HG03439 (cell line): ENCODE results near the gene FBXL5.
A peak's percentile ranks its signal among the peaks of the same experiment; 100 is the strongest.

ENCODE experiments used
- ATAC-seq: cut with Tn5 transposase; IDR thresholded peaks from one replicate; pipeline ENCODE4 v1.9.1; 2021; ENCODE audit warnings: mild to moderate bottlenecking, moderate library complexity; ENCODE audit not compliant: unreplicated experiment

FBXL5 gene

GRCh38 chr4:15677507-15677988 is 22.4 kb upstream of the FBXL5 start:
- no peak for ATAC-seq

DNA sequence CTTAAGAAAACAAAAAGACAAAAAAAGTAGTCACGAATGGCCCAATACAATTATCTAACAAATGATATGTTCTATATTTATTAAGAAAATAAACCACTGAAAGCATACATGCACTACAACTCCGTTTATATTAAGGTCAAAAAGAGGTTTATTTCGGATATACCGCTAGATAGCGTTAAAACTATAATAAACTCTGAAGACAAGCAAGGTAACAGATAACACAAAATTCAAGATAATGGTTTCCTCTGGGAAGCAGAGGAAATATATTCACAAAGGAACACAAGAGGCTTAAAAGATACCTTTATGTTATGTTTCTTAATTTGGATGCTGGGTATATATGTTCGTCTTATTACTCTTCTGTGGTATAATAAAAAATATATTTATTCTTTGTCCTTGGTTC is 21.7 kb upstream of the FBXL5 start:
- no peak for ATAC-seq

GRCh38 chr4:15676039-15676438 is 20.9 kb upstream of the FBXL5 start:
- ATAC-seq = no peak

GRCh38 chr4:15675356-15675755 is 20.2 kb upstream of the FBXL5 start:
- no peak for ATAC-seq

GRCh38 chr4:15674926-15675325 is 19.8 kb upstream of the FBXL5 start:
- ATAC-seq = no peak

- no peak for ATAC-seq
Observed at GRCh38 chr4:15674046-15674445, 18.9 kb upstream of the FBXL5 start.

GRCh38 chr4:15673337-15673736 is 18.2 kb upstream of the FBXL5 start:
- ATAC-seq = no peak

DNA sequence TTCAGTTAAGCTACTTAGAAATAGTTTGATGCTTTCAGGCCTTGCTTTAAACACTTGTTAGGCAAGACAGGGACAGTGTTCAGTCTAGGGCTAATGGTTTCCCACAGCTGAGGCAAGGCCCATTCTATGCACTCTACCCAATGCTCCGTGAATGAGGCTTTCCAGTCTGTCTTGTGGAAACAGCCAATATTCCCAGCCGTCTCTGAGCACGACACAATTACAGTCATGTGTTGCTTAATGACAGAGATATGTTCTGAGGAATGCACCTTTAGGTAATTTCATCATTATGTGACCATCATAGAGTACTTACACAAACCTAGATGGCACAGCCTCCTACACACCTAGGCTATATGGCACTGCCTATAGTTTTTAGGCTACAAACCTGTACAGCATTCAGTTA is 16.9 kb upstream of the FBXL5 start:
- ATAC-seq = no peak

- no peak for ATAC-seq
Observed at GRCh38 chr4:15670576-15670975, 15.4 kb upstream of the FBXL5 start.

DNA sequence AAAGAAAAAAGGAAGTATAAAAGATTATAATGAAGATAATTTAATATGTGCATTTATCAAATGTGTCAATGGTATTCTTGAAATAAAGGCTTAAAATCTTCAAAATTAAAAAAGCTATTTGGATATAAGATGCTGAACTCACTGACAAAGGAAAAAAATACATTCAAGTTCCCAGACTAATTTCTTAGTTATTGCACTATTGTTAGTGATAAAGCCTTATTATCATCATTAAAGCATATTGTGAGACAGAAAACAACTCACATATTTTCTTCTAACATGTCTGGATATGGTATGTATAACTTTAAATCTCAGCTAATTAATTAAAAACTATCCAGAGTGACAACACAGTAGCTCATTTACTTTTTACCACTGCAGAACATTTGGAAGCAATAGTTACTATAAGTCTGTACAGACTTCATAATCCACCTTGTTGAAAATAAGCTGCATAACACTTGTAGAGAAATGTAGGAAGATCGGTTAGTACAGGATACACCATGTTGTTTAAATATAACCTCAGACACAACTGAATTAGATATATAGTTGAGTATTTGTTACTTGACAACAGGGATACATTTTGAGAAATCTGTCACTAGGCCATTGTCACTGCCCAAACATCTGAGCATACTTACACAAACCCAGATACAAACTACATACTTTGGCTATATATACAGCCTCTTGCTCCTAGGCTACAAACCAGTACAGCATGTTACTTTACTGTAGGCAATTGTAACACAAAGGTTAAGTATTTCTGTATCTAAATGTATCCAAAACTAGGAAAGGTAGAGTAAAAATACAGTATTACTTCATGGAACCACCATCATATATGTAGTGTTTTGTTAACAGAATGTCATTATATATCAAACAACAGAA is 13.6 kb upstream of the FBXL5 start:
- no peak for ATAC-seq

- ATAC-seq = no peak
Observed at GRCh38 chr4:15667006-15667405, 11.8 kb upstream of the FBXL5 start.

DNA sequence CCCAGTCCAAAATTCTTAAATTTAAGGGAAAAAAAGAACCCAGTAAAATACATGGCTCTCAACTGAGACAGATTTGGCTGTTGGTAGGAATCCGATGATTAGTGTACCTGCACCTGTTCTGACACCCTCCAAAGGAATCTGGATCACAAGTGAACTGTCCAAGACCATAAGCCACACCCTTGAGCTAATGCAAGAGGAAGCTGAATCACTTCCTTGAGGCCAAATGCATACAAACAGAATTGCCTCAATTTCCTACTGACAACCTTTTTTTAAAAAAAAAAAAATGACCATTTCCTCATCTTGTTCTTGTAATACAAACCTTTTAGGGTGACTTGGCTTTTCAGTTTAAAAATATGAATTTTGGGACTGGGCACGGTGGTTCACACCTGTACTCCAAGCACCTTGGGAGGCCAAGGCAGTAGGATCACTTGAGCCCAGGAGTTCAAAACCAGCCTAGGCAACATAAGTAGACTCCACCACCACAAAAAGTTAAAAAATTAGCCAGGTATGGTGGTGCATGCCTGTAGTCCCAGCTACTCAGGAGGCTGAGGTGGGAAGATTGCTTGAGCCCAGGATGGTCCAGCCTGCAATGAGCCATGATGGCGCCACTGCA is 10.7 kb upstream of the FBXL5 start:
- ATAC-seq = no peak

DNA sequence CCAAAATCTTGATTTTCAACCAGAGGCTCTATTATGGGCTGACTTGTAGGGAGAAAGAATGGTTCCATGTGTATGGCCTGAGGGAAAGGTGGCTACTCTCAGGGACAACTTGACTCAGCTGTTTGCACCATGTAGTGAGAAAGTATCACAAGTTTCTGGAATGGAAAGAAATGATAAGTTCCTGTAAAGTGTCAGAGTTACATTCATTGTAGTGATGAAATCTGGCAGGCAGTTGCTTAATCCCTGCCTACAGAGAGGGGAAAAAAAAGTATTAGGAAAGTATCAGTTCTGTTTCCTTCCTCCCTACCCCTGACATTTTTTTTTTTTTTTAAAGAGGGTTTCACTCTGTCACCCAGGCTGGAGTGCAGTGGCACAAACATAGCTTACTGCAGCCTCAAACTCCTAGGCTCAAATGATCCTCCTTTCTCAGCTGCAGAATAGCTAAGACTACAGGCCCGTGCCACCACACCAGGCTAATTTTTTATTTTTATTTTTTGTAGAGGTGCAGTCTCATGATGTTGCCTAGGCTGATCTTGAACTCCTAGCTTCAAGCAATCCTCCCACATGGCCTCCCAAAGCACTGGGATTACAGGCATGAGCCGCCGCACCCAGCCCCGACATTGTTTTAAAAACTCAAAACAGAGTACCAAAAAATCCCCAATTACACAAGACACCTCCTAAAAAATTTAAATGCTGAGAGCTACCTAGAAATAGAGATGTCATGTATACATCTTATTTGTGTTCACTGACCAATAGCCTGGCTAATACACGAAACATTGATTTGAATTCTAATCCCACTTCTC is 4.8 kb upstream of the FBXL5 start:
- ATAC-seq = no peak

- ATAC-seq = no peak
Observed at GRCh38 chr4:15658781-15659180, 3.6 kb upstream of the FBXL5 start.

DNA sequence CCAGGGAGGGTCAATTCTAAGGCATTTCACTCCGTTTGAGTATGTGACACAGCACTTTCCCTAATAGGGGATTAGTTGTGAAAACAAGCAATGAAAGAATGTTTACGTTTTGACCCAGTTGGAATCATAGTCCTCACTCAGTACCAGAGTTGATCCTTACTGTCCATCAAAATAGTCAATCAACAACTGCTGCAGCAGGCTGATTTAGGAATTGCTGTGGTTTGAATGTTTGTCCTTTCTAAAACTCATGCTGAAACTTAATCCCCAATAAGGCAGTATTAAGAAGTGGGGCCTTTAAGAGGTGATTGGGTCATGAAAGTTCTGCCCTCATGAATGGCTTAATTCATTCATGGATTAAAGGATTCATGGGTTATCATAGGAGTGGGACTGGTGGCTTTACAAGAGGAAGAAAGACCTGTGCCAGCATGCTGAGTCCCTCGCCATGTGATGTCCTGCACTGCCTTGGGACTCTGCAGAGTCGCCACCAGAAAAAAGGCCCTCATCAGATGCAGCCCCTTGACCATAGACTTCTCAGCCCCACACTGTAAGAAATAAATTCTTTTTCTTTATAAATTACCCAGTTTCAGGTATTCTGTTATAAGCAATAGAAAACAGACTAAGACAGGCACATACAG is 3.1 kb upstream of the FBXL5 start:
- no peak for ATAC-seq

GRCh38 chr4:15657366-15657765 is 2.2 kb upstream of the FBXL5 start:
- no peak for ATAC-seq

GRCh38 chr4:15656038-15656470 is 897 bp upstream of the FBXL5 start:
- ATAC-seq = no peak

DNA sequence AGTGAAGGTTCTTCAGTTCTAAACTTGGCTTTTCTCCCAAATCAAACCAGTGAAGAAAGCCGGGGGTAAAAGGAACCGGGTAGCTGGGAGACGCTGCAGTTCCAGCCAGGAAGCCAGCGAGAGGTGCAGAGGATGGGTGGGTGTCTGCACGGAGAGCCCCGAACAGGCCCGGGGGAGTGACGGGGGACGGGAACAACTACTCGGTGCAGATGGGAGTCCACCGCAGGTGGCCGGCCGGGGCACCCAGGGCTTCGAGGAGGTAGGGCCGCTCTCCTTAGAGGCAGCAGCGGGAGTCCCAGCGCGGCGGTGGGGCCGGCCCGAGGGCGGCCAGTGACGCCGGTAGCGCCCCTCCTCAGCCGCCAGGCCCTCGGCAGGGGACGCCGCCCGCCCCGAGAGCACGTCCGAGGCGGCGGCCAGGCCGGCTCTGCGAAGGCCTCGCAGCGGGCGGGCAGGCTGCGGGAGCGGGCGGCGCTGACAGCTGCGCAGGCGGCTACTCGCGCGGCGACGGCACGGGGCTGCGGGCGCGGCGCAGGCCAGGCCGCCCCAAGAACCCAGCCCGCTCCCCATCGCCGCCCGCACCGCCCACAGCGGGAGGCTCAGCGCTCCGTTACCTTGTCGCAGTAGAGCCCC is 449 bp downstream of the FBXL5 start:
- ATAC-seq = peak; percentile 46

- no peak for ATAC-seq
Observed at GRCh38 chr4:15653864-15654592, 1.1 kb downstream of the FBXL5 start.

DNA sequence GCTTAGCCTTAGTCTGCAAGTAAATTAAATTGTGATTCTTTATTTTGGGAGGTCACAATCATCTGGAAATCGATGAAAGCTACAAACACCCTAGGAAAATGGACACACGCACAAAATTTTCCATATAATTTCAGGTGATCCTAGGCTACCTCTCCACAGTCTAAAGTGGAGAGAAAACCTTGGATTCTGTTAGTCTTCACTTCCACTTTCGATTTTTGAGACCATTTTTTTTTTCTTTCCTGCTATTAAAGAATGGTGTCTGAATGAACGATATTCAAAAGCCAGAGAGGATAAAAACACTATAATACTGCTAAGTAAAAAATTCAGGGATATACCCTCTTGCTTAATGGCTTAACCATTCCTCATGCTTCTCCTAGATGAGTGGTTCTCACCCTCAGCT is 1.7 kb downstream of the FBXL5 start:
- ATAC-seq = no peak
